ENCODE data around the gene ZNF281.

The ZNF281 gene

DNA sequence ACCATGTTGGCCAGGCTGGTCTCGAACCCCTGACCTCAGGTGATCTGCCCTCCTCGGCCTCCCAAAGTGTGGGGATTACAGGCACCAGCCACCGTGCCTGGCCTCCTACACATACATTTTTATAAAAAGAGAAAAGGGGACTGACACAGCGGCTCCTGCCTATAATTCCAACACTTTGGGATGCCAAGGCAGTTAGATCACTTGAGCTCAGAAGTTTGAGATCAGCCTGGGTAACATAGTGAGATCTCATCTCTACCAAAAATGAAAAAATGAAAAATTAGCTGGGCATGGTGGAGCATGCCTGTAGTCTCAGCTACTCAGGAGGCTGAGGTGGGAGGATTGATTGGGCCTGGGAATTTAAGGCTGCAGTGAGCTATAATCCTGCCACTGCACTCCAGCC, 23.4 kb downstream of the ZNF281 start:
- no peak for DNase-seq (ENCODE audit: low read depth in 2 of 2)

DNA sequence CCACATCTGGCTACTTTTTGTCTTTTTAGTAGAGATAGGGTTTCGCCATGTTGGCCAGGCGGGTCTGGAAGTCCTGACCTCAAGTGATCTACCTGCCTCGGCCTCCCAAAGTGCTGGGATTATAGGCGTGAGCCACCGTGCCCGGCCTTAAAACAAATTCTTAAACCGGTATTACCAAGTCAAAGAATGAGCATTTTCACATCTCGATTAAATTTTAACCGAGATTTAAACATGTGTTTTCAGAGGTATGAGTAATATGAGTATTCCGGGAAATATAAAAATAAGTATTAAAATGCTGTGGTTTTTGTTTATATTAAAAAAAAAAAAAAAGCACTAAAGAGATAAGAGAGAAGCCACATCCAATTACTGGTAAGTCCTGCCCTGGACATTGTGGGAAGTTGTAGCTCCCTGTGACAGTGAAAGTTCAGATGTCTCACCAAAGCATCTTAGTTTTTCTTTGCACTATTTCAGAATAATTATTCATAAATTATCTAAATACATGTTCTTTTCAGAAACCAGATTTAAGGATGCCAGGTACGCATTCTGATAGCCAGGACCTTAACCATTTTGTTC, 24.9 kb downstream of the ZNF281 start:
- DNase-seq (ENCODE audit: low read depth in 2 of 2) = no peak

DNA sequence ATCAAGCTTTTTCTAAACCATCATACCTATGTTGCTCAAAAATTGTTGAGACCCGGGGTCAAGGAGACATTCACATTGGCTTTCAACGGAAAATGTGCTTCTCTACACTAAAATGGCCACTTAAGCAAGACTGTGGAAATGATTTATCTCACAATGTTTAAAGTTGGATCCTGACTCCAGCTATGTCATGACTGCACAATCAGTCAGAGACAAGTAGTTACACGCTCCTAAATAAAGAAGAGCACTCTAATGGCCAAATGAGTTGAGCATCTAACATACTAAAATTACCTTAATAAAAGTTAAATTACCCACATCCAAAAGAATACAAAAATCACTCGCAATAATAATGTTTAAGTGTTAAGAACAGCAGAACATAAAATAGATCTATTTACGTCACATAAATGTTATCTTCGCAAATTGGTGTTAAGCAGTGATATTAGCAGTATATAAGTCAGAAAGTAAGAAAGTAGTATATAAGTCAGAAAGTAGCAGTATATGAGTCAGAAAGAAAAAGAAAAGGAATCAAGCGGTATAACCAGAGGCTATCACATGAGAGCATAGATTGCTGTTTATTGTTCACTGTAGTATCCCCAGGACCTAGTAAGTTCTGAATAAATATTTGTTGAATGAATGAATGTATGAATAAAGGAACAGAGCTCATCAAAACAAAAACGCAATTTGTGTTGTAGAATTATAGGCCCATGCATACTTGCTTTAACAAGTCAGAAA, 28.4 kb downstream of the ZNF281 start:
- no peak for DNase-seq (ENCODE audit: low read depth in 2 of 2)

DNA sequence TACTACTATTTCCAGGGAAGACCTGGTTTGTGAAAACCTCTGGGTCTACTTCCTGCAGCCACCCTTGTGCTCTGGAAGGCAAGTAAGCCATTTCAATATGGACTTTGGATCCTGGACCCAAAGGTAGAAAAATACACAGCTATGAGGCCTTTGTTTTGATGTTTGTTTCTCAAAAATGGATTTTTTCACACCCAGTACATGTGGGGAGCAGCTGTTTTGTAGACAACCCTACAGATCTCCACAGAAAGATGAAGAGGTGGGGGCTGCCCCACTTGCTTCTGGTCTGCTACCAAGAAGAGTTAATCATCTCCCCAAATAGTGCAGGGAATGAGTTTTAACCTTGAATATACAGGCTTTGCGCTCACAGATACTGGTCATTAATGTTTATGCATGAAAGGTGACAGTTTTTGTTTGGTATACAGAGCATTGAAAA, 29.2 kb downstream of the ZNF281 start:
- DNase-seq (ENCODE audit: low read depth in 2 of 2) = no peak

DNA sequence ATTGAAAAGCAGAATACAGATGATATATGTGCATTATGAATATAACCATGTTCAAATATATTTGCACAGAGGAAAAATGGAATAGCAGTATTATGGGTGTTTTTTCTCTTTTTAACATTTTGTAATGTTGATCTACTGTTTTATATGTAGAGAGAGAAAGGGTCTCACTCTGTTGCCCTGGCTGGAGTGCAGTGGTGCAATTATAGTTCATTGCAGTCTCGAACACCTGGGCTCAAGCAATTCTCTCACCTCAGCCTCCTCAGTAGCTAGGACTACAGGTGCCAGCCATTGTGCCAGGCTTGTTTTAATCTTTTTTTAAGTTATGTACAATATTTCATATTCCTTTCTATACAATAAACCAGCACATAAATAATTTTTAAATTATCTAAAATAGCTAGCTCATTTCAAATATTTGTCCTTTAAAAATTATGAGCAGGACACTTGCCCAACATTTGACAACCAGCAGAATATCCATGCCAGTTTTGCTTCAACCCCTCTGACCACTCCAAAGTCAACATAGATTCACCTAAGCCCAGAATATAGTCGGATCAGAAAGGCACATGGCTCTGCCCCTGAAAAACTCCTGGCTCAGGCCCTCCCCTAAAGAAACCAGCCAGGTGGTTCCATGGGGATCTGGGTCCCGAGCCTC, 29.8 kb downstream of the ZNF281 start:
- DNase-seq (ENCODE audit: low read depth in 2 of 2) = no peak

DNA sequence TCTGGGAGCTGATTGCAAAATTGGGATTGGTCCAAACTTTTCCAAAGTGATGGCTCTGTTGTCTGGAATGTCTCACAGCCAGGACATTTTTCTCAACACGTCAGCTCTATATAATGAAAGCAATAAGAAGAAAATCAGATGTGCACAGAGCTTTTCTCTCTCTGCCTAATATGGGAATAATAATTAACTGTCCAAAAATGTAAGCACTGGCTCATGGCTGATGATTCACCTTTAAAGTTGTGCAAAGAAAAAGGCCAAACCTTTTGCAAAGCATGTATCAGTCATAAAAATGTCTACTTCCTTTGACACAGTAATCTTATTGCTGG, 30.4 kb downstream of the ZNF281 start:
- no peak for DNase-seq (ENCODE audit: low read depth in 2 of 2)

DNA sequence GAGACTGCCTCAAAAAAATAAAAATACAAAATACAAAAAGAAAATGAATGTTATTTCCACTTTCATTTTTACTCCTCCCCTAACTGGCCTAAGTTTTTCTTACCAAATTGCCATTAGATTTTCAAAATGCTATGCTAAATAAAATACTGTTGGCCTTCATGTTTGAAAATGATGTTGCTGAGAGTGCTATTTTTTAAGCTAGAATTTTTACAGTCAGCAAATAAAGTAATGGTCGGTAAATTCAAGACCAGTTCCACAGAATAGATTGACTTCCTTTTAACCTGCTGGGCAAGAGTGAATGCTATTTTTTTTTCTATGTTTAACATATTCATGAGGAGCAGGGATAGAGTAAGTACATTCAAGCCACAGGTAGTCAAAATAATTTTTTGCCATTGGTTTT, 31.7 kb downstream of the ZNF281 start:
- DNase-seq (ENCODE audit: low read depth in 2 of 2) = no peak

DNA sequence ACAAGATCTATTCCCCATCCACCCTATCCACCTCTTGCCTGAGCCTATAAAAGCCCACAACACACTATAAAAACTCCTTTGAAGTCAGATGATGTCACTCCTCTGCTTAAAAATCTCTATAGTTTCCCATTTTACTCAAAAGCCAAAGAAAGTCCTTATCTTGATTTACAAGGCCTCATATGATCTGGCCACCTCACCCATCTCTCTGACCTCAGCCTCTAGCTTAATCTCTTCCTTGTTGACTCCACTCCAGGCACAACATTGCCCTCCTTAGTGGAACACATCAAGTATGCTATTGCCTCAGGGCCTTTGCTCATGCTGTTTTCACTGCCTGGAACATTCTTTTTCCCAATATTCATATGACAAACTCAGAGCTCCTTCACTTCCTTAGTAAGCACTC, 33.3 kb downstream of the ZNF281 start:
- DNase-seq (ENCODE audit: low read depth in 2 of 2) = no peak

DNA sequence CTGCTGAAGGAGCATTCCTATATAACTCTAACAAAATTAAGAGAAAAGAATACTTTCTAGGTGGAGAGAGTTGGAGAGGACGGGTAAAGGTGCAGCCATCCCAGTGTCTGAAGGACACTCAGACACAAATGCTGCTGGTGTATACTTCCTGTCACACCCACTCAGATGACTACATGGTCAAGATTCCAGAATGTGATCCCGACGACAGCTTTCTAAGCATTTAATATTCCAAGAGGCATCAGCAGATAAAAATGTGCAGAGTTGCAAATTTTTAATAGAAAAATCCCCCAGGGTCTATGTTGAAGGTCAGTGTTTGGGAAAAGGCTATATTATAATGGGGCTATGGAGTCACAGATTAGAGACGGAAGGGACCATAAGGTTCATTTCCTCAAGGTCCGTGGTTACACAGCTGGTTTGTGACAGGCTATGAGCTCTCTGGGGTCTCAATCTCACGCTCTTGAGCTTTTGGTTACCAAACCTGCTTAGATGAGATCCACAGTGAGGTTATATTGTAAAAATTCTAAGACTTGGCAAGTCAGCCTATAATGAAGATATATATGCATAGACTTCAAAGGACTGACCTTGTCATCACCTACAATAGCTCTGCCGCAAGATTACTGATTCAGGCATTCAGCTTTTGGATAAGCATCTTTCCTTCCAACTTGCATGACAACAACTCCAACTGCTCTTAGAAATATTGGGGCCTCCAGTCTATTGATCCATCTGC, 35.1 kb downstream of the ZNF281 start:
- no peak for DNase-seq (ENCODE audit: low read depth in 2 of 2)

DNA sequence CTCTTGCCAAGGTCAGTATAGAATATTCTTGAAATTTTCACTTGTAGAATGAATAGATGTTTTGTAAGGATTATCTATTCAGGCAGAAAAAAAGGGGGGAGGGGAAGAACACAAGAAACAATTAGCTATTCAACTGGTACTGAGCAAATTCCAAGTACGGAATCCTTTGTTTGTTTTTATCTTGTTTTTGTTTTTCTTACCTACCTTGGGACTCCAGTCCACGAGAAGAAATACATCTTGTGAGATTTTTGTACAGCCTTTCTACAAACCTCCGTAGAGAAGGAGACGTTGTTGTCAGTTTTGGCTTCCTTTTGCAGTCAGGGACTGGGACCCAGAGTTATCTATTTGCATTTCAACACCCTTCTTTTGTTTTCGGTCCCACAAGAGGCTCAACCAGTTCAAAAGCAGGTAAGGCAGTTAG, 36.0 kb downstream of the ZNF281 start:
- no peak for DNase-seq (ENCODE audit: low read depth in 2 of 2)

DNA sequence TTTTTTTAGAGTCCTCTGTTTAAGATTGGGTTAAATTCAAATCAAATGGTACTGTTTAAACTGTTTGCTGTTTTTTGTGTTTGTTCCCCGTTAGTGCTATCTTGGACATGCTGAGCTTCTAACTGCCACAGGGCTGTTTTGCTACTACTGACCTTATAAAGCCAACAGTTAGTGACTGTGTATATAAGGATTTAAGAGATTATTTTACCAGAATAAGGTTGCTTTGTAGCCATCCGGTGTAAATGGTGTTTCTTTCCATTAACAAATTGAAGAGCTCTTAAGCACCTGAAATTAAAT, 37.0 kb downstream of the ZNF281 start:
- no peak for DNase-seq (ENCODE audit: low read depth in 2 of 2)

DNA sequence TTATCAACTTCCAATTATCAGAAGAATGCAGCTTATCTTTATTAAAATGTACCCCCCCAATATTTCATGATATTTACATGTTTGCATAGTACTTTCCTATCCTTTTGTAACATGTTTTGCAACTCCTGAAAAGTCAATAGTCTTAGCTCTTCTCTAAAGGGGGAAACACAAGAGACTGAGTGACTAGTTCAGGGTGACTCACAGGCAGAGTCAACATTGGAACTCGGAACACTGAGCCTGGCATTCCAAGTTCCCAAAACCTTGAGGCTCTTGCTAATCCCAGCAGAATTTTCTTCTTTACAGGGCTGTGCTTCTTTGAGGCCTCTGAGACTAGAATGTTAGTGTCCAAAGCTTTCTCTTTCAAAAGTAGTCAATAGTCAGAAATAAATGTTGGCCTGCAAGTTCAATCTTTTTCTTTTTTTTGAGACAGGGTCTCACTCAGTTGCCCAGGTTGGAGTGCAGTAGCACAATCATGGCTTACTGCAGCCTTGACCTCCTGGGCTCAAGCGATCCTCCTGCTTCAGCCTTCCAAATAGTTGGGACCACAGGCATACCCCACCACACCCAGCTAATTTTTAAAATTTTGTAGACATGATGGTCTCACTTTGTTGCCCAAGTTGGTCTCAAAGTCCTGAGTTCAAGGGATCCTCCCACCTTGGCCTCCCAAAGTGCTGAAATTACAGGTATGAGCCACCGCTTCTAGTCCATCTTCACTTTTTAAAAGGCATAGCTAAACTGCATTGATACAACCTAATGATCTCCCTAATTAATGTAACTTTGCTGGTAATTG, 37.5 kb downstream of the ZNF281 start:
- DNase-seq (ENCODE audit: low read depth in 2 of 2) = no peak

DNA sequence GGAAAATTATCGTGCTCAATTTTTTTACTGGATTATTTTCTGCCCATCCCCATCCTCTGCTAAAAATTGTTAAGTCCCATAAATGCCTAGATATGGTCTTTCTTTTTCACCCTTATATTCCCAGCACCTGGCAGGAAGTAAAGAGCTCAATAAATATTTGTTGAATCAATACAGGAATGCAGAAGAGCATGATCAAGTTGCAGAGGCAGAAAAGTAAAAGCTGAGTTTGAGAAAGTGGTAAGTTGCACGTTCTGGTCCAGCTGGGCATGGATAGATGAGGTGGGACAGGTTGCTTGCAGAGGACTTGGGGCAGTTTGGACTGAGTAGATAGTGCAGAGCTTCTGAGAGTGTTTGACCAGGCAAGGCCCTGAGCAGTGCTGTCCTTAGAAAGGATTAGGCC, 40.1 kb downstream of the ZNF281 start:
- DNase-seq (ENCODE audit: low read depth in 2 of 2) = no peak

DNA sequence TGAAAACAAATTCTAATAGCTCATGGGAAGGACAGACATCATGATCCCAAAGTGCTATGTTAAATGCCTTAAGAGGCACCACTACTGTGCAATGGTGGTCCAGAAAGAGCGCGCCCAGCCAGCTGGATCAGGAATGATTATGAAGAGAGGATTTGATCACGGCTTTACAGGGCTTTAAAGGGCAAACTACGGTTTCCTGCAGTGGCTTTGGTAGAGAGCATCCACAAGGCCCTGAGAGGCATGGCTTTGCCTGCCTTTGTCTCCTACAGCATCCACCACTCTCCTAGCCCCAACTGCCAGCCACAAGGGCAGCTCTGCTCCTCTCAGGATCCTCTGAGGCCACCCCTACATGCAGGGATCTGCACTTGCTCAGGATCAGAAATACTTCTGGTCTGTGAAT, 40.7 kb downstream of the ZNF281 start:
- no peak for DNase-seq (ENCODE audit: low read depth in 2 of 2)

DNA sequence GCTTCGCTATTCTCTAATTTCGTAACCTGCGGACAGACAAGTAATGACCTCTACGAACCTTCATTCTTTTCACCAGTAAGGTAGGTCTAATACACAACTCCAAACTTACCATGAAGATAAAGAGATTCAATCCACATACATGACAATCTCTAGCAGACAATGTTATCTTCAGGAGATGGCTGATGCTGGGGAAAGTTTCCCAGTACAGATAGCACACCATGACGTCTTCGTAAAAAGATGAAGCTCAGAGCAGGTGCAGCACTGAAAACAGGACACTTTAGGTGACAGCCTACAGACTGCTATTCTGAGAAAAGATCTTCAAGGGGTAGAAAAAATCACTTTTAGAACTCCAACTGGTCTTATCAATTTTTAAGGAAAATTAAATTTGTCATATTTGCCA, 41.3 kb downstream of the ZNF281 start:
- no peak for DNase-seq (ENCODE audit: low read depth in 2 of 2)

DNA sequence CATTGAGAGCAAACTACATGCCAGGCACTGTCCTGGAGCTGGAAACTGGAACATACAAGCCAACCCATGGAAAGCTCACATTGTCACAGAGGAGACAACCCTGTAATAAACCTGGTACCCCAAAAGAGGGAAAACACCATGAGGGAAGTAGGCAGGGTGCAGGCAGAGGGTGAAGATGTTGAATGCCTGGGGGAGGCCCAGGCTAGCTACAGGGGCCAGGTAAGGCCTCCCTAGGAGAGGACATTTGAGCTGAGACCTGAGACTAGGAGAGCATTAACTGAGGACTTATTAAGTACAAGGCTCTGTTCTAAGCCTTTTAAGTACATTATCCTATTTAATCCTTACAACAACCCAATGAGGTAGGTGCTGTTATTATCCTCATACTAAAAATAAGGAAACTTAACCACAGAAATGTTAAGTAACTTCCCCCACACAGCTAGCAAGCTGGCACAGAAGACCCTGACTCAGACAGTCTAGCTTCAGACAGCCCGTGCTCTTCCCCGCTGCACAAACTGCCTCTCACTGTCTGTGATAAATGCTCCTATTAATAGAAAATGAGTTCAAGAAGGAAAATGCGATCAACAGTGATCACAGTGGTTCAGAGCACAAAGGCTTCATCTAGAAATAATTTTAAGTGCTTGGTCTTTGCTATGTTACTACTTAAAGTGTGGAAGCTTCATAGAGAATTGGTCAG, 41.8 kb downstream of the ZNF281 start:
- no peak for DNase-seq (ENCODE audit: low read depth in 2 of 2)

DNA sequence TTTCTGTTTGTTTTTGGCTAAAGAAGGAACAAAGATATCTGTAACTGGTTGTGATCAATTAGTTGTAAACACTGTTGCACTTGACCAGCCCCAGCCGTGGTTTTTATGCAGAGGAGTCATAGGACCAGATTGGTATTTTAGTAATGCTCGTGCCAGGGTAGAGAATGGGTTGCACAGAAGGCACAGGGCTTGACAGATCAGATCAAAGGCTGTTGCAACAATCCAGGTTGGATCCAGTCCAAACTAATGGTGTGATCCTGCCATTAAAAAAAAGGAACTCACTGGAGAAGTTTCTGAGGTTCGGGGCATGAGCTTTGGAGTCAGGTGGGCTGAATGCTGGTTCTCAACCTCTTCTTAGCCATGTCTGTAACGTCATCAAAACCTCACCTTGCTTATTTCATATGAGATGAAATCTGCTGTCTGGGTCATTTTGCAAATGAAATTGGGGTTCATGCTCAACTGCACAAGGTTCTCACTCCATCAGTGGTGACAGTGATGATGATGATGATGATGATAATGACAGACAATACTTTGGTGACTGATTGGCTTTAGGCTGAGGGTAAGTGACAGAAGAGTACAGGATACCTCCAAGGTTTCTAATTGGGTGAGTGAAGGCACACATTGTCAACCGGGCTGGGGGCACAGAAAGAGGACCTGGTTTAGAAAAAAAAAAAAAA, 43.1 kb downstream of the ZNF281 start:
- DNase-seq (ENCODE audit: low read depth in 2 of 2) = no peak

DNA sequence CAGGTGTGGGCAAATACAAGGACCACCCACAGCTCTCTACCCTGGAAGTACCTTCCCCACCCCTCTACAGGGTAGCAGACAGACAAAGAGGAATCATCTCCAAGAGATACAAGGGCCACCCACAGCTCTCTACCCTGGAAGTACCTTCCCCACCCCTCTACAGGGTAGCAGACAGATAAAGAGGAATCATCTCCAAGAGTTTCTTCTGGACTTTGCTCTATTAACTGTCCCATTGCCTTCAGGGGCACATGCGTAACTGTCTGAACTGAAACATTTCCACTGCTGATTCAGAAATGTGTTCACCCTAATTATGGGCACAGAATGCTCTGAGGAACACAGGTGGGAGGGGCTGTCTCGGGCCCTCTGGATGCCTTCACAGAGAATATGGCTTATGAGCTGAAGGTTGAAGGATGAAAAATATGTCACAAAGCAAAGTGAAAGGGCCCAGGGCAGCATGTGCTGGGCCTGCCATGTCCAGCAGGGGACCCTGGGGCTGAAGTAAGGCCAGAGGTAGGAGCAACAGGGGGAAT, 43.9 kb downstream of the ZNF281 start:
- DNase-seq (ENCODE audit: low read depth in 2 of 2) = no peak

DNA sequence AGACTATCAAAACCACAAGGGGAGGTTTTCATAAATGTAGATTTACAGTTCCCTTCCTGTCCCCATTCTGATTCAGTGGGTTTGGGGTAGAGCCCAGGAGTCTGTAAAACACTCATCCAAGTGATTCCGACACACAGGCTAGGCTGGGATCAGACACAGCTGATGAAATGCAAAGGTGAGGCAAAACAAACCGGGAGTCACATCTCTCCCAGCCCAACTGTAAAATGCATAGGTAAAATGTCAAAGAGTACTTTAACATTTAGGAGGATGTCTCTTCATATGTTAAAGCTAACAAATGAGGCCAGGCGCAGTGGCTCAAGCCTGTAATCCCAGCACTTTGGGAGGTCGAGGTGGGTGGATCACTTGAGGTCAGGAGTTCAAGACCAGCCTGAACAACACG, 45.0 kb downstream of the ZNF281 start:
- no peak for DNase-seq (ENCODE audit: low read depth in 2 of 2)

DNA sequence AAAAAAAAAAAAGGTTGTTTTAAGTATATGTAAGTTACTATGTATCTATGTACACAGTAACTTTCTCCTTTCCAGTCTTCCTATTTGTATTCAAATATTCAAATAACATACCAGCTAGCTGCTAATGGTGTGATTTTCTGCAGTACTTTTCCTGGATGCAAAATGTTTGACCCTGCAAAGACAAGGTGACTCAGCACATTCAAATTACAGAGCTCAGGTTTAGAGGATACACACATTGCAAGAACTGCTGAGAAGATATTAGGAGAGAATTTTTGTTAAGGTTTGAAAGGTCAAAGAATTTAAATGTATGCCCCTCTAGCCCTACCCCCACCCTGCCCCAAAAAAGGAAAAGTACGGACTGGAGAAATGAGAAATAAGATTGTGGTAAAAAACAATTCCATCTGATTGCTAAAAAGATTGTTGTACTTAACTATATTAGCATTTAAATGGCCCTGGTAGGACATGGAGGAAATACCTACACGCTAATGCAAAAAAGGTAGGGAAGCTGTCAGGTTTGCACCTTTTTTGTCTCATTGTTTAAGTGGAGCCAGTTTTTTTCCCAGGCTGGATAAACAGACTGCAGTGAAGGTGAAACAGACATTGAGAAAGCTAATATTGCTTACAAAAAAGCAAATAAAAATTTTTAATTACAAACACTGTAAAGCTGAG, 45.6 kb downstream of the ZNF281 start:
- DNase-seq (ENCODE audit: low read depth in 2 of 2) = no peak

Data from stimulated activated CD8-positive, alpha-beta memory T cell treated with anti-CD3 and anti-CD28 coated beads, Interleukin-7, amount 100 ng/mL, for 4 hours (primary cell).